HG03196 (cell line): Measurements from ENCODE around the gene TPP1.

Experiments used
- ATAC-seq: cut with Tn5 transposase; IDR thresholded peaks from one replicate; pipeline ENCODE4 v1.9.1; 2021; ENCODE audit not compliant: unreplicated experiment

The TPP1 gene

DNA sequence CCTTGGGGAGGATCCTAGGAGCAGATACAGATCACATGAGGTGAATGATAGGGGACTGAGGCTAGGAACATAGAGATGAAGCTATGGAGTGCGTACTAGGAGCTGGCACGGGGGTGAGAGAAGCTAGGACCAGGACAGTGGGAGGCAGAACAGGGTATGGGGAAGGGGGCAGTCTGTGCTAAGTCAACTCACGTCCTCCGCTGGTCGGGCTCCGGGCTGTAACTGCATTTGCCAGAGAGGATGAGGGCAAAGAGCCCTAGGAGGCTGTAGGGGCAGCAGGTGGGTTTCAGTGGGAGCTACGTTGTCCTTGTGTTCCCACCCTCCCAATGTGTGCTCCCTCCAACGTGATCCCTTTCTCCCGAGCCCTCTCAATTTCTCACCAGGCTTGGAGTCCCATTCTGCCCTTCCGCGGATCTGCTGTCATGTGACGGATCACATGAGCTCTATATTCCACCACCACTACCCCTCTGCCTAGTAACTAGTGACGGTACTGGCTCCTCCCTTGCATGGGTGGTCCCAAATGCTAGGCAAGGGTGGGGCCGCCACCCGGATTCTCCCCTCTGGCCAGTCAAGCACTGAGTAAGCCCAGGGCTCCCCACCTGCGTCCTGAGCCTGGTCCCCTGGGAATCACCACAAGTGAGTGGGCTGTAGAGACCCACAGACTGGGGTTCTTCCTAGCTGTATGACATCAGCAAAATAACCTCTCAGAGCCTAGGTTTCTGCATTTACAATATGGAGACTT is at the start of gene TPP1:
Gene TPP1, minus strand, starts transcription at position 419 of the 742 bp plus-strand sequence. Its CDS starts 22 bp downstream, at position 397.
- ATAC-seq: peak; percentile 97

- ATAC-seq: peak; percentile 65
These were observed 48.6 kb upstream of the TPP1 start for GRCh38 chr11:6667733-6668374.

GRCh38 chr11:6666302-6667183 is 47.3 kb upstream of the TPP1 start:
- ATAC-seq: no peak

GRCh38 chr11:6664551-6664950 is 45.3 kb upstream of the TPP1 start:
- no peak for ATAC-seq

- ATAC-seq: no peak
These were observed 44.7 kb upstream of the TPP1 start for GRCh38 chr11:6663794-6664469.

GRCh38 chr11:6660712-6661111 is 41.5 kb upstream of the TPP1 start:
- ATAC-seq: no peak

GRCh38 chr11:6658647-6659046 is 39.4 kb upstream of the TPP1 start:
- ATAC-seq: no peak

DNA sequence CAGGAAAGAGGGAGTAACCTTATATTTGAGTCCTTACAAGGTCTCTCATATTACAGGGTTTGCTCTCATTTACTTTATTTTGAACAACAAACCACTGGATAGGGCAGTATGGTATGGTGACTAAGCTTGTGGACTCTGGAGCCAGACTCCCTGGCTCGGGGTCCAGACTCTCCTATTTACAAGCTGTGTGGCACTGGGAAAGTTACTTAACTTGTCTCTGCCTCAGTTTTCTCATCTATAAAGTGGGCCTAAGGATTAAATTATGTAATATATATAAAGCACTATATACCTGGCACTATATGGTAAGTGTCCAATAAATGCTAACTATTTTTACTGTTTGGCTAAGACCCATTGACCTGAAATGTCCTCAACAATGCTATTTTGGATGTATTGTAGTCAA is 38.1 kb upstream of the TPP1 start:
- ATAC-seq: no peak

- ATAC-seq: no peak
These were observed 37.7 kb upstream of the TPP1 start for GRCh38 chr11:6656936-6657335.

- ATAC-seq: no peak
These were observed 37.3 kb upstream of the TPP1 start for GRCh38 chr11:6656584-6656915.

DNA sequence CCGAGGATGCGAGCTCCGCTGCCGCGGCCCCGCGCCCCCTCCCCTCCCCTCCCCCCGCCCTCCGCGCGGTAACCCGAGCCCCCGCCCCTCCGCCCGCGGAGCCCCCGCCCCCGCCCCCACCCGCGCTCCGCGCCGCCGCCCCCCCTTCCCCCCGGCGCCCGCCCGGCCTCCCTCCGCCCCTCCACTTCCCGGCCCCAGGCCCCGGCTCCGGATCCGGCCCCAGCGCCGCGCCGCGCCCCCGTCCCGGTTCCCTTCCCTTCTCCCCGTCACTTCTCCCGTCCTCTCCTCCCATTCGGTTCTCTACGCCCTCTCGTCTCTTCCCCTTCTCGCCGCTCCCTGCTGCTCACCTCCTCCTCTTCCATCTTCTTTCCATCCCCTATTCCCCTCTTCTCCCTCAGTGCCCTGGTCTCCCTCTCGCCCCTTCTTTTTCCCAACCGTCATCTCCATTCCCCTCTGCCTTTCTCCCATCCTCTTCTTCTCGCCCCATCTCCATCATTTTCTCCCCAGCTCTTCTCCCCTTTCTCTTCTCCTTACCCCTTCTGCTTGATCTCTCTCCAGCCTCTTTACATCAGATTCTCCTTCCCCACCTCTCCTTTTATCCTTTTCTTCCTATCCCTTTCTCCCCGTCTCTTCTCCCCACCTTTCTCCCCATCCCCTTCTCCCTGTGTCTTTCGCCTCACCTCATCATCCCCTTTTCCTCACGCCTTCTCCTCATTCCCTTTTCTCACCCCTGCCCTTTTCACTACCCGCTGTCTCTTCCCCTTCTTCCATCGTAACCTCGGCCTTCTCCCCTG is 36.8 kb upstream of the TPP1 start, which contains the start of gene DCHS1:
Gene DCHS1, minus strand, starts transcription at position 20 of the 794 bp plus-strand sequence. CDS start 14,196 bp downstream, outside the sequence.
- ATAC-seq: no peak

DNA sequence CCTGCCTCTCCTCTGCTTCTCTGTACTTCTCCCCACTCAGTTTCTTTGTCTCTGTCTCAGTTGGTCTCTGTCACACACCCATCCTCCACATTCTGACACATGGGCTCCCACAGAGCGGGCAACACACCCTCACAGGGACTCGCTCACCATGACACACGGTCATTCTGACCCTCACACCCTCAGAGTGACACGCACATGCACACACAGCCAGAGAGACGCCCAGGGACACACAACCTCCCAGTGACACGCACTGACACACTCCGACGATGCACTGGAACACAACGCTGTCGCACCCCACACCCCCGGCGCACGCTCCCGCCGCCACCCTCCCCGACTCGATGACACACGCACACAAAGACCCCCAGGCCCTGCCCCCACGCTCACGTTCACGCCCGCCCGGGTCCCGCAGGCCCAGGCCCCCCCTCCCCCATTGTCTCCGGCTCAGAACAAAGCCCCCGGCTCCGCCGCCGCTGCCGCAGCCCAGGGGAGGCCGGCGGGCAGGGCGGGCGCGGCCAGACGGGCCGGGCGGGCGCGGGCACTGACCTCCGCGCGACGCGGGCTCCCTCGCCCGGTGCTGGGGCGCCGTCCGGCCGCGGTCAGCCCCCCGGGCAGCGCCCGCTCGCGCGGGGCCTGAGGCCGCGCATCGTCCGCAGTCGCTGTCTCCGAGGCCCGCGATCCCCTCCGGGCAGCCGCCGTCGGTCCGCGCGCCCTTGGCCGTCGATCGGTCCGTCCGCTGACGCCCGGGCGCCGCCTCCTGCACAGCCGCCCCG is 36.0 kb upstream of the TPP1 start:
- ATAC-seq: no peak

DNA sequence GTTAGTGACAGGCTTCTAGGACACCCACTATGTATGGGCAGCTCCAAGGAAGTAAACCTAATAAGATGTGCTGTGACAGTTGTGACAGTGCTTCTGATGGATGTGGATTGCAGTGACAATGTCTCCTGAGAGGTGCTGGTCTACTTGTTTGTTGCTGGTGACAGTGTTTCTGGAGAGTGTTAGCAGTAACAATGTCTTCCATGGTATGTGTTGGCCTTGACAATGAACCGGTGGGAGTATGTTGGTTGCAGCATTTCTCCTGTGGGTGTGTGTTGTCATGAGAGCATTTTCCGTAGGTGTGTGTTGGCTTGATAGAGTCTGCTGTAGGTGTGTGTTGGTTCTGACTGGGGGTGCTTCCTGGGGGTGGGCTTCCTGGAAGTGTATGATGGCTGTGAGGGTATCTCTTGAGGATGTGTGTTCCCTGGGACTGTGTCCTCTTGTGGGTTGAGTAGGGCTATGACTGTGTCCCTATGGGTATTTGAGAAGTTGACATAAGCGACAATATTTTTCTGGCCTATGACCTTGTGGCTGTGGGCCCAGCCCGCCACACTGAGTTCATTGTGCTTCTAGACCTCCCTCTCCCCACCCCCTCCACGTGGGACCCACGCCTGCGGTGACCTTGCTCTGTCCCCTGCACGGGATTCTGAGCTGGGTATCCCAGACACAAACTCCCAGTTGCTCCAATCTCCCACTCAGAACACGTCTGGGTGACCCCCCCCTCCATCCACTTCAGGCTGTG is 35.2 kb upstream of the TPP1 start:
- no peak for ATAC-seq

DNA sequence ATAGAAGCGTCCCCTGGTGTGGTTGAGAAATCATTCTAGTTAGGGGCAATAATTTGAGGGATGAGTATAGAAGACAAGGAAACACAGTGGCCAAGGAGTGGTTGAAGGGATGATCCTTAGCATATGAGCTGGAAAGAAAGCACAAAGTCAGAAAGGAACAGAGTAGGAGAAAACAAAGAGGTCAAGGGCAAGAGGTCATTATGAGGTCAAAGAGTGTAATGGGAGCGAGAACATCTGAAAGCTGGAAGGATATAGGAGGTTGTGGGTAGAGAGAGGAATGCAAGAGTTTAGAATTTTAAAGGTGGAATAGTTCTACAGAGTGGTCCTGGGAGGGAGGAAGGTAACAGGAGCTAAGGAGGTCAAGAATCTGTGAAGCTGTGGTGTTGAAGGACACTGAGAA is 34.4 kb upstream of the TPP1 start:
- no peak for ATAC-seq

- ATAC-seq: no peak
These were observed 33.9 kb upstream of the TPP1 start for GRCh38 chr11:6653097-6653496.

DNA sequence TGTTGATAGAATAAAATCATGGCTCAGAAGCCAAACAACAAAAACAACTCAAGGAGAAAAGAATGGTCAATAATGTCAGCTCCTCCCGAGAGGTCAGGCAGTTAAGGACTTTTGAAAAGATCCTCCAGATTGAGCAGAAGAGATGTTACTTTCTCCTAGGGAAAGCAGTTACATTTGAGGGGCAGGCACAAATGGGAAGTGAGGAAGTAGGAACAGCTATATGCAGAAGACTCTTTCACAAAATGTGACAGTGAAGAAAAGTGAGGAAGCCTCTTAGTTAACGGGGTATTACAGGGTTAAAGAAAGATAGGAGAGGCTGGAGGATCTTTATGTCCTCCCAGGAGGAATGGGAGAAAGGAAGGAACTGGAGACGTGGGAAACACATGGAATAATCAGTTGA is 33.0 kb upstream of the TPP1 start:
- ATAC-seq: no peak

- no peak for ATAC-seq
These were observed 31.8 kb upstream of the TPP1 start for GRCh38 chr11:6650980-6651379.

DNA sequence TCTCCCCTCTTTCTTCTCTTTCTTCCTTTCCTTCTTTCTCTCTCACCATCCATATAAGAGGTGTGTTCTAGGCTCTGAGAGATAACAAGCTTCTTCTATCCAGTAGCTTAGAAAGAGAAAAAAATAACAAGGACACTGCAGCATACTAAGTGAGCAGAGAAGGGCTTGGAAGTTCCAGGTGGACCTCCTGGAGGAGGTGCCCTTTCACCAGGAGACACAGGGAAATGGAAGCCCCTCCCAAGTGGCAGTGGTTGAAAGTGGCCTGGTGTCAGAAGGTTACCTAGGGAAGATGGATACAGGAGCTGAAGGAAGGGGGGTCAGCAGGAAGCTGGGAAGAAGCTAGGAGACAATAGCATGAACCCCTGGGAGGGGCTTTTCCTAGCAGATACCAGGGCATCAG is 30.9 kb upstream of the TPP1 start:
- no peak for ATAC-seq

DNA sequence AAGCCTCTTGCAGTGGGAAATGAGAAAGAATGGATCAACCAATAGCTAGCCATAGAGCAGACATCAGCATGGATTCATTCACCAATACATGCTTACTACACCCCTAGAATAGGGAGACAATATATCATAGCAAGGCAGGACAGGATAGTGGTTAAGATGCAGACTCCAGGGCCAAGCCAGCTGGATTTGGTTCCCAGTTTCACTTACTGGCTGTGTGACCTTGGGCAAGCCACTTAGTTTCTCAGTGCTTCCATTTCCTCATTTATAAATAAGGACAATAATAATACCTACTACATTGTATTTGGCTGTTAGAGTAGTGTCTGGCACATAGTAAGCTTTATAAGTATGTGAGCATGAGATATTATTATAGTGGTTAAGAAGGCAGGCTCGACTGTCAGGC is 29.3 kb upstream of the TPP1 start:
- ATAC-seq: no peak
